Vagina (tissue), 2 donors: ENCODE data around the gene GPR161.

Experiments
- CTCF ChIP-seq, 3 experiments: fragments of 450-650 bp in 2 of 3; fragments of 200-600 bp in 1 of 3; sonication (generic) in 1 of 3; IDR thresholded peaks; one replicate each; pipeline ENCODE4 v1.5.1; 2017 to 2019; ENCODE audit warnings: antibody characterized with exemption in 3 of 3, mild to moderate bottlenecking in 2 of 3, moderate library complexity in 2 of 3
- POLR2AphosphoS5 ChIP-seq, 2 donors: sonication (generic); formaldehyde crosslinking; IDR thresholded peaks; one replicate each; pipeline ENCODE4 v1.9.0; 2017; ENCODE audit warnings: antibody characterized with exemption in 2 of 2, mild to moderate bottlenecking in 2 of 2, low read depth in 1 of 2; ENCODE audit not compliant: insufficient read depth in 1 of 2

DNA sequence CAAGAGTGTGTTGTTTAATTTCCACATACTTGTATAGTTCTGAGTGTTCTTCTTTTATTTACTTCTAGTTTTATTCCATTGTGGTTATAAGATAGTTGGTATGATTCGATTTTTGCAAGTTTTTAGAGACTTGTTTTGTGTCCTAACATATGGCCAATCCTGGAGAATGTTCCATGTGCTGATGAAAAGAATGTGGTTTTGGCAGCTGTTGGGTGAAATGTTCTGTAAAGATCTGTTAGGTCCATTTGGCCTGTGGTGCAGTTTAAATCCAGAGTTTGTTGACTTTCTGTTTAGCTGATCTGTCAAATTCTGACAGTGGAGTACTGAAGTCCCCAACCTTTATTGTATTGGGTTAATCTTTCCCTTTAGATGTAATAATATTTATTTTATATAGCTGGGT, 22.5 kb upstream of the GPR161 start:
- no peak for TF ChIP-seq CTCF (IDR thresholded peaks at IDR 0.05)
- TF ChIP-seq POLR2AphosphoS5 (IDR thresholded peaks at IDR 0.05; ENCODE audit: insufficient read depth in 1 of 2, low read depth in 1 of 2) = no peak
